Body of pancreas (tissue), 4 donors: ENCODE data around the gene NCAPD2.
"Not testable (repeated sequence)": the region's sequence is repeated elsewhere in the genome, so short reads cannot be mapped to it uniquely, and the experiment has no call there.

ENCODE experiments used
- POLR2A ChIP-seq, 3 donors: fragments of 450-650 bp; IDR thresholded peaks; one replicate each; pipeline ENCODE4 v1.6.1; 2016; ENCODE audit warnings: antibody characterized with exemption in 3 of 3, mild to moderate bottlenecking in 2 of 3
- TF ChIP-seq, protein P1 (sequence below), 7 experiments: fragments of 450-650 bp in 4 of 7; fragments of 200-600 bp in 3 of 7; sonication (generic) in 3 of 7; IDR thresholded peaks; one replicate each; pipeline ENCODE4 v1.5.1; 2016 to 2019; ENCODE audit warnings: antibody characterized with exemption in 7 of 7

- TF ChIP-seq, protein P1, sequence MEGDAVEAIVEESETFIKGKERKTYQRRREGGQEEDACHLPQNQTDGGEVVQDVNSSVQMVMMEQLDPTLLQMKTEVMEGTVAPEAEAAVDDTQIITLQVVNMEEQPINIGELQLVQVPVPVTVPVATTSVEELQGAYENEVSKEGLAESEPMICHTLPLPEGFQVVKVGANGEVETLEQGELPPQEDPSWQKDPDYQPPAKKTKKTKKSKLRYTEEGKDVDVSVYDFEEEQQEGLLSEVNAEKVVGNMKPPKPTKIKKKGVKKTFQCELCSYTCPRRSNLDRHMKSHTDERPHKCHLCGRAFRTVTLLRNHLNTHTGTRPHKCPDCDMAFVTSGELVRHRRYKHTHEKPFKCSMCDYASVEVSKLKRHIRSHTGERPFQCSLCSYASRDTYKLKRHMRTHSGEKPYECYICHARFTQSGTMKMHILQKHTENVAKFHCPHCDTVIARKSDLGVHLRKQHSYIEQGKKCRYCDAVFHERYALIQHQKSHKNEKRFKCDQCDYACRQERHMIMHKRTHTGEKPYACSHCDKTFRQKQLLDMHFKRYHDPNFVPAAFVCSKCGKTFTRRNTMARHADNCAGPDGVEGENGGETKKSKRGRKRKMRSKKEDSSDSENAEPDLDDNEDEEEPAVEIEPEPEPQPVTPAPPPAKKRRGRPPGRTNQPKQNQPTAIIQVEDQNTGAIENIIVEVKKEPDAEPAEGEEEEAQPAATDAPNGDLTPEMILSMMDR (IDR thresholded peaks at IDR 0.05): not testable (repeated sequence)
- TF ChIP-seq POLR2A (IDR thresholded peaks at IDR 0.05): not testable (repeated sequence)
Measured at GRCh38 chr12:6556496-6556817, 62.6 kb downstream of the NCAPD2 start.
